ENCODE measurements around the gene ANKS1A.
A peak's percentile ranks its signal among the peaks of the same experiment; 100 is the strongest.
"Not testable (repeated sequence)": the region's sequence is repeated elsewhere in the genome, so short reads cannot be mapped to it uniquely, and the experiment has no call there.

ANKS1A gene

GRCh38 chr6:34993213-34993612 lies 104.2 kb downstream of the ANKS1A start:
- no peak for DNase-seq (ENCODE audit: low read depth in 2 of 2)

GRCh38 chr6:34994693-34995092 lies 105.6 kb downstream of the ANKS1A start:
- DNase-seq (ENCODE audit: low read depth in 2 of 2): no peak

GRCh38 chr6:34998417-34998816 lies 109.4 kb downstream of the ANKS1A start:
- DNase-seq (ENCODE audit: low read depth in 2 of 2): not testable (repeated sequence)

- DNase-seq (ENCODE audit: low read depth in 2 of 2): not testable (repeated sequence)
These were observed 110.1 kb downstream of the ANKS1A start for GRCh38 chr6:34999153-34999552.

GRCh38 chr6:34999962-35000361 lies 110.9 kb downstream of the ANKS1A start:
- not testable (repeated sequence) for DNase-seq (ENCODE audit: low read depth in 2 of 2)

- not testable (repeated sequence) for DNase-seq (ENCODE audit: low read depth in 2 of 2)
These were observed 112.3 kb downstream of the ANKS1A start for GRCh38 chr6:35001349-35001748.

- DNase-seq (ENCODE audit: low read depth in 2 of 2): not testable (repeated sequence)
These were observed 115.0 kb downstream of the ANKS1A start for GRCh38 chr6:35003886-35004530.

GRCh38 chr6:35007016-35007415 lies 118.0 kb downstream of the ANKS1A start:
- DNase-seq (ENCODE audit: low read depth in 2 of 2): no peak

GRCh38 chr6:35008858-35009257 lies 119.8 kb downstream of the ANKS1A start:
- DNase-seq (ENCODE audit: low read depth in 2 of 2): no peak

- DNase-seq (ENCODE audit: low read depth in 2 of 2): no peak
These were observed 122.3 kb downstream of the ANKS1A start for GRCh38 chr6:35011096-35012041.

- DNase-seq (ENCODE audit: low read depth in 2 of 2): no peak
These were observed 124.6 kb downstream of the ANKS1A start for GRCh38 chr6:35013701-35014100.

- no peak for DNase-seq (ENCODE audit: low read depth in 2 of 2)
These were observed 125.3 kb downstream of the ANKS1A start for GRCh38 chr6:35014341-35014740.

GRCh38 chr6:35014786-35015185 lies 125.7 kb downstream of the ANKS1A start:
- peak; percentile 59 to 66 for DNase-seq (ENCODE audit: low read depth in 2 of 2)

GRCh38 chr6:35015476-35015875 lies 126.4 kb downstream of the ANKS1A start:
- no peak for DNase-seq (ENCODE audit: low read depth in 2 of 2)

GRCh38 chr6:35015996-35016395 lies 126.9 kb downstream of the ANKS1A start:
- no peak for DNase-seq (ENCODE audit: low read depth in 2 of 2)

GRCh38 chr6:35016502-35017321 lies 127.7 kb downstream of the ANKS1A start:
- peak; percentile 54 to 61 for DNase-seq (ENCODE audit: low read depth in 2 of 2)

- no peak for DNase-seq (ENCODE audit: low read depth in 2 of 2)
These were observed 128.5 kb downstream of the ANKS1A start for GRCh38 chr6:35017411-35018181.

GRCh38 chr6:35018182-35018519 lies 129.1 kb downstream of the ANKS1A start:
- no peak for DNase-seq (ENCODE audit: low read depth in 2 of 2)

- DNase-seq (ENCODE audit: low read depth in 2 of 2): no peak
These were observed 129.7 kb downstream of the ANKS1A start for GRCh38 chr6:35018746-35019145.

- no peak for DNase-seq (ENCODE audit: low read depth in 2 of 2)
These were observed 130.1 kb downstream of the ANKS1A start for GRCh38 chr6:35019171-35019570.

- no peak for DNase-seq (ENCODE audit: low read depth in 2 of 2)
These were observed 130.8 kb downstream of the ANKS1A start for GRCh38 chr6:35019831-35020230.

All from fibroblast of skin of left quadriceps (primary cell).